DOHH2 (cell line): ENCODE data around the gene MED14.
"Not testable (repeated sequence)": the region's sequence is repeated elsewhere in the genome, so short reads cannot be mapped to it uniquely, and the experiment has no call there.

ENCODE experiments used
- H3F3A ChIP-seq: fragments of 200-600 bp; sonication (generic), shearing (Covaris generic); 2 replicates; pipeline ENCODE4 v1.6.0; 2016; ENCODE audit warnings: antibody characterized with exemption, mild to moderate bottlenecking; ENCODE audit not compliant: control insufficient read depth, insufficient read depth
- H3K27ac ChIP-seq: fragments of 200-600 bp; sonication (generic); 2 replicates; pipeline ENCODE4 v1.5.1; 2014; ENCODE audit warnings: low read depth, mild to moderate bottlenecking, low read length, moderate library complexity
- H3K27me3 ChIP-seq: fragments of 200-600 bp; sonication (generic); 2 replicates; pipeline ENCODE4 v1.6.1; 2014; ENCODE audit warnings: mild to moderate bottlenecking, low read length, mixed read lengths; ENCODE audit not compliant: control insufficient read depth
- H3K36me3 ChIP-seq: fragments of 200-600 bp; sonication (generic); 2 replicates; pipeline ENCODE4 v1.6.1; 2014; ENCODE audit warnings: mild to moderate bottlenecking, low read length, moderate library complexity, mixed read lengths; ENCODE audit not compliant: control insufficient read depth
- H3K4me1 ChIP-seq: fragments of 200-600 bp; sonication (generic); 2 replicates; pipeline ENCODE4 v1.6.1; 2014; ENCODE audit warnings: mild to moderate bottlenecking, low read length, mixed read lengths; ENCODE audit not compliant: control insufficient read depth
- H3K4me2 ChIP-seq: fragments of 200-600 bp; sonication (generic); 2 replicates; pipeline ENCODE4 v1.6.0; 2014; ENCODE audit warnings: mild to moderate bottlenecking, low read length, moderate library complexity
- H3K4me3 ChIP-seq: fragments of 200-600 bp; sonication (generic); 2 replicates; pipeline ENCODE4 v1.5.1; 2014; ENCODE audit warnings: mild to moderate bottlenecking, low read length, mixed read lengths
- H3K79me2 ChIP-seq: fragments of 200-600 bp; sonication (generic); 2 replicates; pipeline ENCODE4 v1.6.1; 2014; ENCODE audit warnings: mild to moderate bottlenecking, low read length, mixed read lengths; ENCODE audit not compliant: control insufficient read depth
- H3K9me2 ChIP-seq: fragments of 200-600 bp; sonication (generic); replicated peaks from 2 replicates; pipeline ENCODE4 v1.6.1; 2014; ENCODE audit warnings: mild to moderate bottlenecking, low read length, mixed read lengths; ENCODE audit not compliant: control insufficient read depth
- H3K9me3 ChIP-seq: fragments of 200-600 bp; sonication (generic); 2 replicates; pipeline ENCODE4 v1.6.1; 2014; ENCODE audit warnings: antibody characterized with exemption, low read length, mixed read lengths; ENCODE audit not compliant: control insufficient read depth, insufficient read depth
- H4K20me1 ChIP-seq: fragments of 200-600 bp; sonication (generic); 2 replicates; pipeline ENCODE4 v1.6.0; 2014; ENCODE audit warnings: low read depth, mild to moderate bottlenecking, antibody characterized with exemption, low read length, moderate library complexity; ENCODE audit not compliant: control insufficient read depth, insufficient read depth
- EZH2phosphoT487 ChIP-seq: fragments of 200-600 bp; sonication (generic); IDR thresholded peaks from 2 replicates; pipeline ENCODE4 v1.6.1; 2017; ENCODE audit warnings: borderline replicate concordance, mild to moderate bottlenecking, antibody characterized with exemption, low read length, moderate library complexity, mixed read lengths
- TF ChIP-seq, protein P1 (sequence below): fragments of 200-600 bp; sonication (generic); IDR thresholded peaks from one replicate; pipeline ENCODE4 v1.5.1; 2014; ENCODE audit warnings: antibody characterized with exemption, mild to moderate bottlenecking, low read depth, low read length; ENCODE audit not compliant: poor library complexity, severe bottlenecking

Gene MED14

DNA sequence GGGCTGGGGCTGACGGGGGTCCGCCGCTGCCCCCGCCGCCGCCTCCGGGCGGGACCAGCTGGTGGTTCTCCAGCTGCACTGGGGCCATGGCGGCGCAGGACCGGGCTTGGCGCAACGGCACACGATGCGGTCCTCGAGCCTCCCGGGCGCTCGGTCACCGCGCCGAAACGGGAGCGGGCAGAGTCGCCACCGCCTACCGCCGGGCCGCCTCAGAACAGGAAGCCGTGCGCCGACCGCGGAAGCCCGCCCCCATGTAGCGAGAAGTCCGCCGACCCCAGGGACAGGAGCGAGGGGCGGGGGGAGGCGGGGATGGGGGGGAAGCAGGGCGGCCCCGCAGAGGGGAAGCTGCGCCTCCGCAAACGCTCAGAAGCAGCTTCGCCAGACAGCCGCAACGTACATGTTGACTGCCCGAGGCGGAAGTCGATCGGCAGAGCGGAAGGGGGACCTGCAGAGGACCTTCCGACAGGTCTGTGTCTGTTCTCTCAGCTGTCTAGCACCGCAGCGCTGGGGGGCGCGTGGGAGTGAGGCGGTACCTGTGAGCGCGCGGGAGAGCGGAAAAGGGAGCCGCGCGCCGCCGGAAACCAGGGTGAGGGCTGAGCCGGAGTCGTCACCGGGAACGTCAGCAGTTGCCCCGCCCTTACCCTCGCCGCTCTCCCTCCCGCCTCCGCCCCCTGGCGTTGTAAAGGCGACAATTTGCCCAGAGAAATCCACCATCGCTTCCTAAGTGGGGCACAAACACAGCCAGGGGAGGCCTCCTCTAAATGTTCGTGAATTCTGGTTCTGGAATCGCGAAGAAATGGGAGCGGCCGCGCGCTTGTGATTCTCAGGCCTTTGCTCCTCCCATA is at the start of gene MED14:
Gene MED14, minus strand, starts transcription at position 218 of the 845 bp plus-strand sequence. Its CDS starts 130 bp downstream, at position 88.
- peaks cover 6% of the 10 kb centered on the region; the same call in 1 of the 2 replicates for H3K36me3 ChIP-seq
- no peaks in the 10 kb centered on the region for H3K27me3 ChIP-seq
- peaks cover 46% of the 10 kb centered on the region for H3K79me2 ChIP-seq
- TF ChIP-seq, protein P1, sequence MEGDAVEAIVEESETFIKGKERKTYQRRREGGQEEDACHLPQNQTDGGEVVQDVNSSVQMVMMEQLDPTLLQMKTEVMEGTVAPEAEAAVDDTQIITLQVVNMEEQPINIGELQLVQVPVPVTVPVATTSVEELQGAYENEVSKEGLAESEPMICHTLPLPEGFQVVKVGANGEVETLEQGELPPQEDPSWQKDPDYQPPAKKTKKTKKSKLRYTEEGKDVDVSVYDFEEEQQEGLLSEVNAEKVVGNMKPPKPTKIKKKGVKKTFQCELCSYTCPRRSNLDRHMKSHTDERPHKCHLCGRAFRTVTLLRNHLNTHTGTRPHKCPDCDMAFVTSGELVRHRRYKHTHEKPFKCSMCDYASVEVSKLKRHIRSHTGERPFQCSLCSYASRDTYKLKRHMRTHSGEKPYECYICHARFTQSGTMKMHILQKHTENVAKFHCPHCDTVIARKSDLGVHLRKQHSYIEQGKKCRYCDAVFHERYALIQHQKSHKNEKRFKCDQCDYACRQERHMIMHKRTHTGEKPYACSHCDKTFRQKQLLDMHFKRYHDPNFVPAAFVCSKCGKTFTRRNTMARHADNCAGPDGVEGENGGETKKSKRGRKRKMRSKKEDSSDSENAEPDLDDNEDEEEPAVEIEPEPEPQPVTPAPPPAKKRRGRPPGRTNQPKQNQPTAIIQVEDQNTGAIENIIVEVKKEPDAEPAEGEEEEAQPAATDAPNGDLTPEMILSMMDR: peak; percentile 43
- TF ChIP-seq EZH2phosphoT487: no peak
- H3K9me3 ChIP-seq: no peaks in the 10 kb centered on the region
- no peaks in the 10 kb centered on the region for H4K20me1 ChIP-seq
- peak within 1 kb of the TSS; percentile 79 for H3K4me2 ChIP-seq
- H3K9me2 ChIP-seq: no peaks in the 10 kb centered on the region
- H3F3A ChIP-seq: no peaks in the 10 kb centered on the region
- peak within 1 kb of the TSS; percentile 81 for H3K27ac ChIP-seq
- peaks cover 25% of the 10 kb centered on the region for H3K4me1 ChIP-seq
- H3K4me3 ChIP-seq: peak within 1 kb of the TSS; percentile 79

DNA sequence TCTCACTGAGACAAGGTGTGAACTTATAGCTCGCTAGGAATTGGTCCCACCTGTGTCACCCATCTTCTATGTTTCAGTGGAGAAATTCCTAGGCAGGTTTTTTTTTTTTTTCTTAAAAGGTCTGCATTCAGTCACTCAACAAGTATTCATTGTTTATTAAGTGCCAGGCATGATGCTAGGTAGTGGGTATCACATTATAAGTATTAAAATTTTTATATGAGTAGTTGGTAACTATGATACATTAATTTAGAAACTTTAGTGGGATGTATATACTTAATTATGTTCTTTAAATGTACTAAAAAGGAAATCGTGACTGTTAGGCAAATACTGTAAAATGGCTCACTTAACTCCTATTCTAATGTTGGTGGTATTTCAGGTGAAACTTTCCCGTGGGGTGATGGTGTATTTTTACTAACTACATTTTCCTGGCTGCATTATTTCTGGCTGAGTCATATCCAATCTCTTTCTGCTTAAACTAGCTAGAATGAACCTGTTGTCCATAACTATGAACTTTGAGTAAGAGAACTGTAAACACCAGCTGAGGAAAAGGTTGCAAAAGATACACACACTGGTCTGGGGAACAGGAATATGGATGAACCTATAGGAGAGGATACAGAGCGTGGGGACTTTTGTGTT is 49.3 kb upstream of the MED14 start:
- Histone ChIP-seq H3K79me2 (no peaks in the 10 kb centered on the region), H3K27ac (no peak overlapping the region), H3K4me2 (no peak overlapping the region), H3K4me1 (no peaks in the 10 kb centered on the region), H3K9me2 (no peaks in the 10 kb centered on the region), H4K20me1 (no peaks in the 10 kb centered on the region), H3F3A (no peaks in the 10 kb centered on the region), H3K27me3 (no peaks in the 10 kb centered on the region), H3K9me3 (no peaks in the 10 kb centered on the region), H3K36me3 (no peaks in the 10 kb centered on the region), H3K4me3 (no peak overlapping the region)
- no peak for TF ChIP-seq EZH2phosphoT487
- TF ChIP-seq, protein P1: no peak

DNA sequence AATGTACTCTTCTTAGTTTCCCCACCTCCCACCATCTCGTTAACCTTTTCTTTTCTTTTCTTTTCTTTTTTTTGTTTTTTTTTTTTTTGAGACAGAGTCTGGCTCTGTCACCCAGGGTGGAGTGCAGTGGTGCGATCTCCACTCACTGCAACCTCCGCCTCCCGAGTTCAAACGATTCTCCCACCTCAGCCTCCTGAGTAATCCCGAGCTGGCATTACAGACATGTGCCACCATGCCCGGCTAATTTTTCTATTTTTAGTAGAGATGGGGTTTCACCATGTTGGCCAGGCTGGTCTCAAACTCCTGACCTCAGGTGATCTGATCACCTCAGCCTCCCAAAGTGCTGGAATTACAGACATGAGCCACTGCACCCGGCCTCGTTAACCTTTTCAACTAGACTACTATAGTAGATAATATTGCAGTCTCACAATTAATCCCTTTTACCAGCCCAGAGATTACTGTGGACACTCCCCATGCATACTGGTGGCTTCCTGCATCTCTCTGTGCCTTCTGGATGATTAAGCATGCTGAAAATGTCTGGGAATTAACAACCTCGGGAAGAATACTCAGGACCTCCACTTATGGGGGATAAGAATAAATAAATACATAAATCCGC is 47.4 kb upstream of the MED14 start:
- H3K27me3 ChIP-seq, H3K4me3 ChIP-seq, H3K36me3 ChIP-seq: not testable (repeated sequence)

More for the DNA sequence above, 47.4 kb upstream of the MED14 start:
- not testable (repeated sequence) for H3K27ac ChIP-seq, H3K9me2 ChIP-seq, H4K20me1 ChIP-seq, H3K9me3 ChIP-seq, H3K4me2 ChIP-seq, H3K79me2 ChIP-seq, H3F3A ChIP-seq, H3K4me1 ChIP-seq
